22Rv1 (cell line): Measurements from ENCODE around the gene ZNF311.

Experiments used
- CTCF ChIP-seq: fragments of 450-650 bp; IDR thresholded peaks from 2 replicates; pipeline ENCODE4 v1.5.1; 2017; ENCODE audit warnings: mild to moderate bottlenecking
- ZFX ChIP-seq: fragments of 450-650 bp; IDR thresholded peaks from 2 replicates; pipeline ENCODE4 v1.6.1; 2017; ENCODE audit warnings: antibody characterized with exemption, borderline replicate concordance

GRCh38 chr6:28995093-28995650 is 9.9 kb downstream of the ZNF311 start:
- TF ChIP-seq CTCF: no peak
- no peak for TF ChIP-seq ZFX
